ENCODE data around the gene MAMDC4.
"Not testable (repeated sequence)": the region's sequence is repeated elsewhere in the genome, so short reads cannot be mapped to it uniquely, and the experiment has no call there.

MAMDC4 gene

DNA sequence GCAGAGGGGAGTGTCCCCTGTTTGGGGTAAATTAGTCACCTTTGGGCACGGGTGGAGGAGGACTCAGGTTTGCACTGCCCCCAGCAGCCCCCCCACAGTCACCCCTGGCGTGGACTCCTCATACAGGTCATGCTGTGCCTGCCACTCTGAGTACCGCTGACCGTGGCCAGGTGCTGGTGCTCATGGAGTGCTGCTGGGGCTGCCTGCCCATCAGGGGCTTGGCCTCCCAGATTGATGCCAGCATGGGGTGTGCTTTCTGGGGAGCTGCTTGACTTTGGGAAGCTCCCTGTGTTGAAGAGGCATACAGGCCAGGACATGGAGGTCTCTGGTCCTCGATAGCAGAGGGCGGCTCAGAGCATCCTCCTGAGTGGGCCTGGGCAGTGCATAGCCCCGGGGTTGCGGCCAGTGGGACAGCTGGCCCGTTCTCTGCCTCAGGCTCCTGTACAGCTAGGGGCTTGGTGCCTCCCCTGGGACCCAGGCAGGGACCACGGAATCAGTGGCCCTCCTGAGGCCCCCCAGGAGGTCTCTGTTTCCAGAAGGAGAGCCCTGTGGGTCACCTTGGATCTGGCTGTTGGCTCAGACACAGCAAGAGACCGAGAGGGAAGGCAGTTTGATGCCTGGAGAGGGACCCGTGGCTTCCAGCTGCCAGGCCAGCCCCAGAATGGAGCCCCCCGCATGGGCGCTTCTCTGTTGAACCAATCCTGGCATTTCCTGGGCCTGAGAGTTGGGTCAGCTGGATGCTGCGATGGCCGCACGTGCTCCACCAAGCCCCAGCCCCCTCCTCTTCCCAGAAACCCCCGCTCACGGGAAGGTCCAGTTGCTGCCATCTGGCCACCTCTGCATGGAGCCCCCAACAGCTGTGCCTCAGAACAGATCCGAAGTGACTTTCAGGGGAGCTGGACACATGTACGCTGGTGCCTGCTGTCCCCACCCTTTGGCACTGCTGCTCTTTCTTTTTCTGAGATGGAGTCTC is 15.9 kb upstream of the MAMDC4 start:
- no peak for DNase-seq (ENCODE audit: low read depth)
- in situ Hi-C loops (cut with HindIII; ENCODE audit: low sequenced_read_pairs) = no loop called here
- TF ChIP-seq, protein P1, sequence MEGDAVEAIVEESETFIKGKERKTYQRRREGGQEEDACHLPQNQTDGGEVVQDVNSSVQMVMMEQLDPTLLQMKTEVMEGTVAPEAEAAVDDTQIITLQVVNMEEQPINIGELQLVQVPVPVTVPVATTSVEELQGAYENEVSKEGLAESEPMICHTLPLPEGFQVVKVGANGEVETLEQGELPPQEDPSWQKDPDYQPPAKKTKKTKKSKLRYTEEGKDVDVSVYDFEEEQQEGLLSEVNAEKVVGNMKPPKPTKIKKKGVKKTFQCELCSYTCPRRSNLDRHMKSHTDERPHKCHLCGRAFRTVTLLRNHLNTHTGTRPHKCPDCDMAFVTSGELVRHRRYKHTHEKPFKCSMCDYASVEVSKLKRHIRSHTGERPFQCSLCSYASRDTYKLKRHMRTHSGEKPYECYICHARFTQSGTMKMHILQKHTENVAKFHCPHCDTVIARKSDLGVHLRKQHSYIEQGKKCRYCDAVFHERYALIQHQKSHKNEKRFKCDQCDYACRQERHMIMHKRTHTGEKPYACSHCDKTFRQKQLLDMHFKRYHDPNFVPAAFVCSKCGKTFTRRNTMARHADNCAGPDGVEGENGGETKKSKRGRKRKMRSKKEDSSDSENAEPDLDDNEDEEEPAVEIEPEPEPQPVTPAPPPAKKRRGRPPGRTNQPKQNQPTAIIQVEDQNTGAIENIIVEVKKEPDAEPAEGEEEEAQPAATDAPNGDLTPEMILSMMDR (IDR thresholded peaks at IDR 0.05; ENCODE audit: low read depth, low read length, missing control alignments) = no peak
- no peak overlapping the region for H3K4me3 ChIP-seq (ENCODE audit: low read depth, low read length)

DNA sequence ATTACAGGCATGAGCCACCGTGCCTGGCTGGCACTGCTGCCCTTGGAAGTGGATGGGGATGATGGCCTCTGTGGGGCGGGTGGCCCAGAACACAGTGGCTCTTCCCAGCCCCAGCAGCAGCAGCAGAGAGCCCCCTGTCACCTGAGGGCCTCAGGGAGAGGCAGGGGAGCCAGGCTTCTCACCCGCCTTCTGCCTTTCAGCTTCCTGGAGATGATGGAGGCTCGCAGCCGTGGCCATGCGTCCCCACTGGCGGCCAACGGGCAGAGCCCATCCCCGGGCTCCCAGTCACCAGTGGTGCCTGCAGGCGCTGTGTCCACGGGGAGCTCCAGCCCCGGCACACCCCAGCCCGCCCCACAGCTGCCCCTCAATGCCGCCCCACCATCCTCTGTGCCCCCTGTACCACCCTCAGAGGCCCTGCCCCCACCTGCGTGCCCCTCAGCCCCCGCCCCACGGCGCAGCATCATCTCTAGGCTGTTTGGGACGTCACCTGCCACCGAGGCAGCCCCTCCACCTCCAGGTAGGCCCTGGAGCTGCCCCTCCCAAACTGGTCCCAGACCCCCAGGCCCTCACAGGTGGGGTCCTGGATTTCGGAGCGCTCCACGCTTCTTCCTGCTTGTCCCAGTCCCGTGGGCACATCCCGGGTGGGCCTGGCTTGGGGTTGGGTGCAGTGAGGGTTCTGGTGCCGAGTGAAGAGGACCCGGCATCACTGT is 14.8 kb upstream of the MAMDC4 start:
- H3K4me3 ChIP-seq (ENCODE audit: low read depth, low read length) = no peak overlapping the region
- TF ChIP-seq, protein P1 (IDR thresholded peaks at IDR 0.05; ENCODE audit: low read depth, low read length, missing control alignments) = no peak
- no peak for DNase-seq (ENCODE audit: low read depth)
- in situ Hi-C loops (cut with HindIII; ENCODE audit: low sequenced_read_pairs) = no loop called here

GRCh38 chr9:136837856-136838277 is 14.3 kb upstream of the MAMDC4 start:
- DNase-seq (ENCODE audit: low read depth); H3K4me3 ChIP-seq (ENCODE audit: low read depth, low read length); in situ Hi-C loops (cut with HindIII; ENCODE audit: low sequenced_read_pairs): not testable (repeated sequence)

DNA sequence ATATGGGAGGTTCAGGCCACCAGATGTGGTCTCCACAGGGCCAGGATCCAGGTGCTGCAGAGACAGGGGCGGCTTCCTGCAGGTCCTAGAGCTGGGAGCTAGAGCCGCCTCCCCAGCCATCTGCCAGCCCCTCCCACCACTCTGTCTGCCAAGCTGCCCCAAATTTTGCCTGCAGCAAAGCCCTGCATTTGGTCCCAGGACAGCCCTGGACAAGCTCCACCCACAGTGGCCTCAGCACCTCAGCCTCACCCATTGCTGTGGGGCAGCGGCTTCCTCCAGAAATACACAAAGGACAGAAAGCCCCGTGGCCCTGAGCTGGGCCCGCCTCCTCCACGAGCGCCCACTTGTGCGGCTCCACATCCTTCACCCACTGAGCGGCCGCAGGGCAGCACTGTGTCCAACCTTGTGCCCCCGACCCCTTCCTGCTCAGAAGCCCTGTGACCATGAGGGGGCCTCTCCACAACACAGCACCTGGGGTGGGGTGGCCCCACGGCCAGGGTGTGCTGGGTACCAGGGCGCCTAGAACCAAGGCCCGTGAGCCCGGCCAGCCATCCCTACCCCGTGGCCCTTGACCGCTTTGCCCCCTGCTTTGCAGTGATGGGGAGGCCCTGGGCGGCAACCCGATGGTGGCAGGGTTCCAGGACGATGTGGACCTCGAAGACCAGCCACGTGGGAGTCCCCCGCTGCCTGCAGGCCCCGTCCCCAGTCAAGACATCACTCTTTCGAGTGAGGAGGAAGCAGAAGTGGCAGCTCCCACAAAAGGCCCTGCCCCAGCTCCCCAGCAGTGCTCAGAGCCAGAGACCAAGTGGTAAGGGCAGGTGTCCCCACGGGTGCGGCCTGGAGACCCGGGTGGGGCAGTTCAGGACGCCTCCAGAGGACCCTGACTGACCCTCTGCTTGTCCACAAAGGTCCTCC is 13.6 kb upstream of the MAMDC4 start:
- in situ Hi-C loops (cut with HindIII; ENCODE audit: low sequenced_read_pairs) = no loop called here
- no peak for DNase-seq (ENCODE audit: low read depth)
- TF ChIP-seq, protein P1 (IDR thresholded peaks at IDR 0.05; ENCODE audit: low read depth, low read length, missing control alignments) = no peak
- no peak overlapping the region for H3K4me3 ChIP-seq (ENCODE audit: low read depth, low read length)

- in situ Hi-C loops (cut with HindIII; ENCODE audit: low sequenced_read_pairs) = no loop called here
- no peak overlapping the region for H3K4me3 ChIP-seq (ENCODE audit: low read depth, low read length)
These were observed 12.7 kb upstream of the MAMDC4 start for GRCh38 chr9:136839229-136840139.

More at GRCh38 chr9:136839229-136840139, 12.7 kb upstream of the MAMDC4 start:
- DNase-seq (ENCODE audit: low read depth) = no peak
- TF ChIP-seq, protein P1 (IDR thresholded peaks at IDR 0.05; ENCODE audit: low read depth, low read length, missing control alignments) = no peak
